Activated CD4-positive, alpha-beta T cell treated with anti-CD3 and anti-CD28 coated beads, Interleukin-2, amount 50 U/mL, for 4 hours (primary cell): Measurements from ENCODE around the gene SLC35A3.
"Not testable (repeated sequence)": the region's sequence is repeated elsewhere in the genome, so short reads cannot be mapped to it uniquely, and the experiment has no call there.

Experiments
- DNase-seq, 2 experiments: peaks; one replicate each; pipeline ENCODE4 v3.0.0-alpha.2; 2020

The SLC35A3 gene

DNA sequence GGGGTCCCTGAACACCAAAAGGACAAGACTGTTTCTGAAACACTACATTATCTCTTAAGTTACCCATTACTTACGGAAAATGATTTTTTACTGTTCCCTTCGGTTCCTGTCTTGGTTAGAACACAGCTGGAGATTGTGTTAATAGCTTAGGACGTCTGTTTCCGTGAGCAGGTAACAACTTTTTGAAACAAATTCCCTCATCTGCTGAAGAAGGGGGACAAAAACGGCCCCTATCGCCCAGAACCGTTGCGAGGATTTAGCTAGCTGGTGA is 67.8 kb downstream of the SLC35A3 start:
- no peak for DNase-seq

DNA sequence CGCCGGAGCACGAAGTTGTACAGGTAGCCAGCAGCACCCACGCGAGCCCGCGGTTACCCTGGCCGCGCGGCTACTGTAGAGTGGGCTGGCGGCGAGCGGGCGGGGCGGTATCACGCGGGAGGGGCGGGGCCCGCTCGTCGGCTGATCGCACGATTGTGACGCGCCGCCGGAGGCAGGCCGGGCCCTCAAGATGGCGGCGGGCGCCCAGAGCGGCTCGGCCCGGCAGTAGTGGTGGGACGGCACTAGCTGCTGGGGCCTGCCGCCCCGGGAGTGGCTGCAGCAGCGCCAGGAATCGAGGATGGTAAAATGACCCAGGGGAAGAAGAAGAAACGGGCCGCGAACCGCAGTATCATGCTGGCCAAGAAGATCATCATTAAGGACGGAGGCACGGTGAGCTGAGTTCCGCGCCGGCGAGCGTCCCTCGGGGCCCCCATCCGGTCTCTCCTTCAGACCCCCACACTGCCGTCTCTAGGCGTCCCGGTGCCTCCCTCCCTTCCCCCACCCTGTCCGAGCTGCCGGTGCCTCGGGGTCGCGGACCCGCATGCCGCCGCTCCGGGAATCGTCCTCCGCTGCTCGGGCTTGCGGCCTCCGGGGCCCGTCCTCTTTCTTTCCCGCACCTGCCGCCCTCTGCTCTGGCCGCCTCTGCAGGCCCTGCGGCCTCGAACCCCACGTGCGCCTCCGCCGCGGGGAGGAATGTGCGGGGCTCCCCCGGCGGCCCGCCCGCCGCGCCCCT is 68.3 kb downstream of the SLC35A3 start:
- DNase-seq, result peak; percentile 82 to 86

DNA sequence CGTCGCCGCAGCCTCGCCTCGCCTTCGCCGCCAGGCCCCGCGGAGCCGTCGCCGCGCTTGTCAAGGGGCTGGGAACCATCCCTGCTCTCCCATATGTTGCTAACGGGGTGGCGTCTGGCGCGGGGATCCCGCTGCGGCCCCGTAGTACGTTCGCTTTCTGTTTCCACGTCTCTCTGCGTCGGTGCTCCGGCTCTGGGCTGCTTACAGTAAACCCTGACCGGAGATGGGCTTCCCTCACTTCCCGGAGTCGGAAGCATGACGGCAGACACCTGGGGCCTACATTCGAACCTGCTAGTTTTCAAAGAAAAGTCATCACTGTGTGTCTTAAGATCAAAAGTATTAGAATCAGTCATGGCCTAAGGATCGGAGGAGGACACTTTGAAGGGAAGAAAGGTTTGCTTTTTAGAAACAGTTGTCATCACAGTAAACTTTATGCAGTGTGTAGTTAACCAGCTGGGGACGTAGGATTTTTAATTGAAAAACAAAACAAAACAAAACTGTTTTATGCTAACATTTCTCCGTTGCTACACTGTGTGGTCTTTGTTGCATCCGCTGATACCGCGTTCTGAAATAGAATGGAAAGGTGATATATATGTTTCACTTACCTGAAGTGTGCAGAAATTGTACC is 69.0 kb downstream of the SLC35A3 start:
- DNase-seq, result peak; percentile 74 to 78

DNA sequence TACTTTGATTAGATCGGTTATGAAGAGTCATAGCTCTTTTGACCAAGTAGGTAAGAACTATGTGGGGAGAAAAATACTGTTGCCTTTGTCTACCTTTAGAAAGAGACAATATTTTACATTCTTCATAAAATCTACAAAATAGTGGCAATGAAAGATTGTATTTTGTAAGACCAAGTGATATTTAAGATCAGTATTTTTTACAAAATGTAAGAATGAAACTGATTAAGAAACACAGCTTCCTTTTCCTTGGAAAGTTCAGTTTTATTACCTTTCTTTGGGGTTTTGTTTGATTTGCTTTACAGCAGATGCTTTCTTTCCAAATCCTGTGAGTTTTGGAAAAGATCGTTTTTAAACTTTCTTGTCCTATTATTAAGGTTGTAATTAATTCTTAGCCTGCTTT is 69.8 kb downstream of the SLC35A3 start:
- no peak for DNase-seq

DNA sequence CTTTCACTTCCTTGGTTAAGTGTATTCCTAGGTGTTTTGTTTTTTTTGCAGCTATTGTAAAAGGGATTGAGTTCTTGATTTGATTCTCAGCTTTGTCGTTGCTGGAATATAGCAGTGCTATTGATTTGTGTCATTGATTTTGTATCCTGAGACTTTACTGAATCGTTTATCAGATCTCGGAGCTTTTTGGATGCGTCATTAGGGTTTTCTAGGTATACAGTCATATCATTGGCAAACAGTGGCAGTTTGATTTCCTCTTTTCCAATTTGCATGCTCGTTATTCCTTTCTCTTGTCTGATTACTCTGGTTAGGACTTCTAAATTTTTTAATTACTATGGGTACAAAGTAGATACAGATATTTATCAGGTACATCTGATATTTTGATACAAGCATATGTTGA is 75.4 kb downstream of the SLC35A3 start:
- DNase-seq, result no peak

DNA sequence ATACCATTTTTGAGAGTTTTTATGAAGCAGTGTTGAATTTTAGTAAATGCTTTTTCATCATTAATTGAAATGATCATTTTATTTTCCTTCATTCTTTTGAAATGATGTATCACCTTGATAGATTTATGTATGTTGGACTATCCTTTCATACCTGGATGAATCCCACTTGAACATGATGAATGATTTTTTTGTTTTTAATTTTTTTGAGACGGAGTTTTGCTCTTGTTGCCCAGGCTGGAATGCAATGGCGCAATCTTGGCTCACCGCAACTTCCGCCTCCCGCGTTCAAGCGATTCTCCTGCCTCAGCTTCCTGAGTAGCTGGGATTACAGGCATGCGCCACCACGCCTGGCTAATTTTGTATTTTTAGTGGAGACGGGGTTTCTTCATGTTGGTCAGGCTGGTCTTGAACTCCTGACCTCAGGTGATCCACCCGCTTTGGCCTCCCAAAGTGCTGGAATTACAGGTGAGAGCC is 77.5 kb downstream of the SLC35A3 start:
- DNase-seq, result not testable (repeated sequence)

DNA sequence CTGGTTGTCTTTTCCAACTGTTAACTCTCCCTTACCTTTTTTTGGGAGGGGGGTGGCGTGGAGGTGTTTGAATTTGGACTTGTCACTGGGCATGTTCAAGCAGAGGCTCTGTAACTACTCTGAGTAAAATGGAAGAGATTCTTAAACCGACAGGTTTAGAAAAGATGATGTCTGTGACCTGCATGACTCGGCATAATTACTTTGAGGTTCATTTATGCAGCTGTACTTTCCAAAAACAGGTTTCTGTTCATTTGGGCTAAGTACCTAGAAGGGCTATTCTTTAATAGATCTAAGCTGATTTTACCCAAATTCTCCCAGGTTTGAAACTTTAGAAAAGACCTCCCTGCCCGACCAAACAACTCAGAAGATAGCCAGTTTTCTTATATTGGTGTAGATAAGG is 80.3 kb downstream of the SLC35A3 start:
- no peak for DNase-seq

DNA sequence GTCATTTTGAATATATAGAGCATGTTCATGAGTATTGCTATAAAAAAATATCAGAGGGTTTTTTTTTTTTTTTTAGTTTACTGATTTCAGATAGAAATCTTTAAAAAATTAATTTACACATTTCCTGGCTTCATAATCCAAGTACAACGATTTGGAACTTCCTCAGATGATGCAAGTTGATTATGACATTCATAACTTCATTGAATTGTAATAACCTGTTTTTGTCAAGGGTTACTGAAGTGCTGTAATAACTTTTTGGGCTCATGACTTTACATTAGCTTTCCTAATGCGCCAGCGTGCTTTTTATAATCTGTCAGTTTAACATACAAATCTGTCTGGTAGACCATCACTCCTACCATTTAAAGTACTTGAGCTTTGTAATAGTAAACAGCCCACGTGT is 81.6 kb downstream of the SLC35A3 start:
- no peak for DNase-seq

DNA sequence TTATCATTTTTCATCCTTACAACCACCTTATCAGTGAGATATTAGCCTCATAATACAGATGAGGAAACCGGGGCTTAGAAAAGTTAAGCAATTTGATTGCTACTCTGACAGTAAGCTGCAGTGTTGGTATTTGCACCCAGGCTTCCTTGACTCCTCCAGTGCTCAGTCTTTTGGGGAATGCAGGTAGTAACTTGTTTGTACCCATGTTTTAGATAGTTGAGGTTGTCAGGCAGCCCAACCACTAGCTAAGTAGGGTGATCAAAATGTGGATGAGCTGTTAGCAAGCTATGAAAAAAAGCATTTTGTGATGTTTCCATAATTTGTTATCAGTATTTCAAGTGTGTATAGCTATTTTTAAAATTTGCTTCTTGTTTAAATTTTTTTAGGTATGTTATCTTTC is 82.1 kb downstream of the SLC35A3 start:
- DNase-seq, result no peak

DNA sequence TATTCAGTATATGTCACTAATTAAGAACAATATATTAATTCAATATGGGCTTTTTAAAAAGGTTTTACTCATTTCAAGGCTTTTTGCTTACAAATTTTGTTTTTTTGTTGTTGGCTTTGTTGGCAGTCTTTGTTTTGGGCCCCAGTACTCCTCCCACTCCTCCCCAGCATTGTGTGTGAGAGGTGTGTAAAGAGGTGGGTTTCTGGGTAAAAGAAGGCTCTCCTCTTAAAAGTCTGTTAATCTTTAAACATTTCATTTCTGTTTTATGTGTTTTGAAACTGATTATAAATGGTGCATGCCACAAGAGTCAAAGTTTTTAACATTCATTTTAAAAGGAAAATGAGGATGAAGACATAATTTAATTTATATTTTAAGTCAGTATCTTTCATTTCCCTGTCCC is 83.3 kb downstream of the SLC35A3 start:
- no peak for DNase-seq

DNA sequence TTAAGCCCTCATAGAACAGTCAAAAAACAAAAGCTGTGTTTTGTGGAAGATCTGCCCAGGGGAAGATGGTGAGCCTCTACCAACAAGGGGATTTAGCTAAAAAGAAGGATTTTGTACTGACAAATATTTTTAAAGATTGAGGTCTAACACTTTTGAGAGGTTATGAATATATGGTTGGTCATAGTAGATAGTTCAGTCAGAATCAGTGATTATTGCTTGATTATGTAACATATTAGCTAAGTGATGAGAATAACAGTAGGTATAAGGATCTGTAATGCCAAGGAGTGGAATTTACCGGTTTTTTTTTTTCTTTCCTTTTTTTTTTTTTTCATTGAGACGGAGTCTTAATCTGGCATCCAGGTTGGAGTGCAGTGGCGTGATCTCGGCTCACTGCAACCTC is 83.9 kb downstream of the SLC35A3 start:
- no peak for DNase-seq

DNA sequence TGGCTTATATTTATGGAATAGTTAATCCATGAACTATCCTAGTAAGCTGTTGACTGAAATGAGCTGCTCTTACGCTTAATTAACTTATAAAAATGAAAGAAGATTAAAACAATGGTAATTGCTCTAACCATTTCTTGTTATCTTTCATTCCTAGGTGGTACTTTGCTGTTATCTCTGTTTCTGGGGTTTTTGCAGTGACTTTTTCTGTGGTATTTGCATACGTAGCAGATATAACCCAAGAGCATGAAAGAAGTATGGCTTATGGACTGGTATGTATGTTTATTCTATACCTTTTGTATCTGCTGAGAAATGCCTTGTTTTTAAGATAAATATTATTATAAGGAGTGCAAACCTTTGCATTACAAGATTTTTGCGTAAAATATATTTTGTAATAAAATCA is 91.9 kb downstream of the SLC35A3 start:
- no peak for DNase-seq

DNA sequence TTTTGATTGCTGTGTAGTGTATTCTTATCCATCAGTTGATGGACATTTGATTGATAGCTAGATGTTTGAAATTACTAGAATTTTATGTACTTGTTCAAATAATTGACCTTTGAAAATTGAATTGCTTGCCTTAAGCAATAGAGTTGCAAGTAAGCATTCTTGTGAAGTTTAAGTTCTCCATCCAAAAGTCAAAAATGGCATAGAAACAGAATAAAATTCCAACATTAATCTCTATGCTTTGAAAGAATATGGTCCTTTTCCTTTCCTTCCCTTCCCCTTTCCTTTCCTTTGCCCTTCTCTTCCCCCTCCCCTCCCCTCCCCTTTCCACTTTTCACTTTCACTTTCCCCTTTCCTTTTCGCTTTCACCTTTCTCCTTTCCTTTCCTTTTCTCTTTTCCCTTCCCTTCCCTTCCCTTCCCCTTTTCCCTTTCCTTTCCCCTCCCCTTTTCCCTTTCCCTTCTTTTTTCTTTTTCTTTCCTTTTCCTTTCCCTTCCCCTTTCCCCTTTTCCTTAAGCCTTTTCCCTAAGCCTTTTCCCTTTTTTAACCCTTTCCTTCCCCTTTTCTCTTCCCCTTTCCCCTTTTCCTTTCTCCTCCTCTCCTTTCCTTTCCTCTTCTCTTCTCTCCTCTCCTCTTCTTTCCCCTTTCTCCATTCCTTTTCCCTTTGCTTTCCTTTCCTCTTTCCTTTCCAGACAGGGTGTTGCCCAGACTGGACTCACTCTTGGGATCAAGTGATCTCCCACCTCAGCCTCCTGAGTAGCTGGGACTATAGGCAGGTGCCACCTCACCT is 95.6 kb downstream of the SLC35A3 start:
- DNase-seq, result no peak

DNA sequence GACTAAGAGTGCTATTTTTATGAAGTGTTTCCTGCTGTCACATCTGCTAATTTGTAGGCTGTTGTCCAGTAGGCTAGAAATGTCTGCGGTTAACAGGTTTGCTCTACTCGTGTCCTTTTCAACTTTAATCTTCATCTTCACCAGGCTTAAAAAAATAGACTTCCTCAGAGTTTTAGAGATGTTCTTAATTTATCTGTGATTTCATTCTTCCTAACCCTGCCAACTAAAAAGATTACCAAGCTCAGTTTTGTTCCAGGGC is 96.1 kb downstream of the SLC35A3 start:
- DNase-seq, result no peak

DNA sequence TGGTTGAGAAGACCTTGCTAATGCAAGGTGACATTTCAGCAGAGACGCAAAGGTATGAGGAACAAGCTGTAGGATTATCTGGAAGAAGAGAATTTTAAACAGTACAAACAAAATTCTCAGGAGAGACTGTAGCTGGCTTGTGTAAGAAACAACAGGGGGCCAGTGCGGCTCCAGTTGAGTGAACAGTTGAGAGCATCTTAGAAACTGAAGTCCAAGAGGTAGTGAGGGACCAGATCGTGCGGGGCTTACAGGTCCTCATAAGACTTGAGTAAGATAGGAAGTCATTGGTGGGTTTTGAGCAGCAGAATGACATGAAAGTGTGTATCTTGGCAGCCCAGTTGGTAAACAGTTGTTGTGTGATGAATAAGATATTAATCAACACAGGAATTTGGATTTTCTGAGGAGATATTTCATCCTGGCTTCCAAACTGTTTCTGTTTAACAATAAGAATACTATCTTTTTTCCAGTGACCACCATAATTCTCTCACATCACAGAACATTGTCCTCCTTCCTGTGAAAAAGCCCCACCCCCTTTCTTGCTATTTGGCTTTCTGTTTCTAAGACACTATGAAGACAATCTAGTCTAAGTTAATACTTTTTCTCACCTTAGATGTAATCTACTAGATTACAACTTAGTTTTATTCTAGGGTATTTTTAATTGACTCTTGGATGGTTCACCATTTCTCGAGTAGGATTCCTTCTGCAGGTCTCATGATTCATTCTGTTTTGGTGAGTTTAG is 100.6 kb downstream of the SLC35A3 start:
- DNase-seq, result no peak

DNA sequence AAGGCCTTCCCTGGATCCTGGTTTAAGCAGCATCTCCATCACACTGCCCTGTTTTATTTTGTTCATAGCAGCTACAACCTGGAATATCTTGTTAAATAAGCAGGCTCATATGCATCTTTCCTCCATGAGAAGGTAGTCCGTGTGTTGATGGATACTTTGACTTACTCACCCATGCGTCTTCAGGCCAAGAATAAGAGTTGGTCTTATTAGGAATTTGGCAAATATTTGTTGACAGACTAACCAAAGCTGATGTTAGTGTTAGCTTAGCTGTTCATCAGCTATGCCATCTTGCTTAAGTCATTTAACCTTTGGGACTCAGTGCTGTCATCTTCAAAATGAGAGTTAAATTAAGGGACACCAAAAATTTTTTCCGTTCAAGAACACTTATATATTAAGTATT is 103.7 kb downstream of the SLC35A3 start:
- DNase-seq, result no peak

DNA sequence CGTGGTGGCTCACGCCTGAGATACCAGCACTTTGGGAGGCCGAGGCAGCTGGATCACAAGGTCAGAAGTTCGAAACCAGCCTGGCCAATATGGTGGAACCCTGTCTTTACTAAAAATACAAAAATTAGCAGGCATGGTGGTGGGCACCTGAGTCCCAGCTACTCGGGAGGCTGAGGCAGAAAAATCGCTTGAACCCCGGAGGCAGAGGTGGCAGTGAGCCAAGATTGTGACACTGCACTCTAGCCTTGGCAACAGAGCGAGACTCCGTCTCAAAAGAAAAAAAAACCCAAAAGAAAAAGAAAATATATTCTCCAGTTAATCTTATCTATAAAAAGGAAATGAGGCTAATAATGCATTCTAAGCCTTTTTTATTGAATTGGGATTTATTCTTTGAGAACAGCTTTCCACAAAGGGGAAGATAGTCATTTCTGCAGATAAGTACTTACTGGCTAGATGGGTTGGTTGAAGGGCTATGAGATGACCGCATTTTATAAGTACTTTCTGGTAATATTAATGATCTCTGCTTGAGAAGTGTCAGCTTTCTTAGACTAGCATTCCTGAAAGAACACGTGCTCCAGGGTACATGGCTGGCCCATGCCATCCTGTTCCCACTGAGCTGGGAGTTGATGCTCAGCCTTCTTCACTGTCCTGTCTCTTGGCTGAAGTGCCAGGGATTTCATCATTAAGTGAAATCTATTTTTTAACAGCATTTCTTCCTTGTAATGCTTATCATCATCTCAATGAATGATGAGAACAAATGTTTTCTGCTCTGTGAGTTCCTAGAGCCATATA is 105.0 kb downstream of the SLC35A3 start:
- DNase-seq, result no peak

DNA sequence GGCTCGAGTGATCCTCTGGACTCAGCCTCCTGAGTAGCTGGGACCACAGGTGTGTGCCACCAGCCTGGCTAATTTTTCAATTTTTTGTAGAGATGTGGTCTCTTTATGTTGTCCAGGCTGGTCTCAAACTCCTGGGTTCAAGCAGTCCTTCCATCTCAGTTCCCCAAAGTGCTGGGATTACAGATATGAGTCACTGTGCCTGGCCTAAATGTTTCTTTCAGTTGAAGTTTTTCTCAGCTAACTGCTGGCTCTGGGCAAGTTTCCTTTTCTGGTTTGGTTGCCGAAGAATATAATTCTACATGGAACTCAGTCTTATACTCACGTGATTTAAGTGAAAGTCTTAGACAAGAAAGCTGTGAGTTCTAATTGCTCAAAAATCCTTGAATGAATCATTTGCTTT is 106.0 kb downstream of the SLC35A3 start:
- no peak for DNase-seq

DNA sequence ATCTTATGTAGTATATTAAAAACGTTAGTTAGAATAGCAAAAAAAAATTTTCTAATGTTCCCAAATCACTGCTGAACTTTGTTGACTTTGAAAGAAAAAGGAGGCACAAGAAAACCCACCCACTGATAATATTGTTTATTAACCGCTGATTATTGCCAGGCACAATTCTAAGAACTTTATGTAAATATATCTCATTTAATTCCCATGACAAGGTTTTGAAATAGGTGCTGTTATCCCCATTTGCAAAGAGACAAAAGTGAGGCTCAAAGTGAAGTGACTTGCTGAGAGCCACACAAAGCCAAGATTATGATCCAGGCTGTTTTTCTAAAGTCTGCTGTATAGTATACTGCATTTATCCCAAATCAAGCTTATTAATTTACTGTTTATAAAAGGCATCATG is 106.5 kb downstream of the SLC35A3 start:
- DNase-seq, result no peak

DNA sequence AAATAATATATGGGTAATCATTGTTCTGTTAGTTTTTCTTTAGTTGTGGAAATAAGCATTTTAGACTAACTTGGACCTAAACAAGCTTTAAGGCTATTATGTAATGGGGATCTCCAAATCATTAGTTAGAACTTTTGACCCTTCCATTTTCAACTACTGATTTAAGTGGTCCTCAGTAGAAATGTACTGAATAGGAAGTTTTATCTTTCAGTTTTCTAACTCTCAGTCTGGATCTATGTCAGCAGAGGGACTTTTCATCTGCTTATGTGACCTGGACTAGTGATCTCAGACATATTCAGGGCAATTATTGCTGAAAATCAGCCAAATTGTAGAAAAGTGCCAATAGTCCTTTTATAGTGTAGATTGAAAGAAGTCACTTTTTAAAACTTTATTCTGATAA is 106.9 kb downstream of the SLC35A3 start:
- DNase-seq, result no peak

DNA sequence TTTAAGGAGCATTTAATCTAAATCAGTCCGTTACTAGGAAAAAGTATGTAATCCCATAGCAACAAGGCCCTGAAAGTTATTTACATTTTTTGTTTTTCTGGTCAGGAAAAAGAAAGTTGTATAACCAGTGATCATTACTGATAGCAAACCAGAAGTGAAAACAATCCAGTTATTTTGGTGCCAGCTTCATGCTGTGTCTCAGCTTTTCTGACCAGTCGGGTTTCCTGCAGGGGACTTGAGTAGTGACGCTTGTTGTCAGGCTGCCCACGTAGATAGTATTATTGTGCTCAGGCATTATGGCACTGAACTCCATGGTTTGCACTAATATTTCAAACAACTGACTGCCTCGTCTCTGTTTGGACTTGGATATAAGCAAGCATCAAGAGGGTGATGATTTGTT is 107.7 kb downstream of the SLC35A3 start:
- DNase-seq, result no peak

DNA sequence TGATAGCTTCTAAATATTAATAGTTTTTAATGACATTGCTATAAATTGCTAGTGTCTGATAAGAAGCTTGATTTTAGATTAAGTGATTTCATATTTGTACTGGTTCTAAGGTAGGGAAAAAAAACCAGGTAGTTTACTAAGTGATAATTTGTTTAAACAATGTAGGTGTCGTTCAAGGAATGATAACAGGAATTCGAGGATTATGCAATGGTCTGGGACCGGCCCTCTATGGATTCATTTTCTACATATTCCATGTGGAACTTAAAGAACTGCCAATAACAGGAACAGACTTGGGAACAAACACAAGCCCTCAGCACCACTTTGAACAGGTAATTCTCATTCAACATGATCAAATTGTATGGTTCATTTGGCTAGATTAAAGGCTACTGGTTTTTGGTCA is 110.5 kb downstream of the SLC35A3 start:
- no peak for DNase-seq
